GM21786 (cell line): ENCODE data around the gene MFAP4.
"Not testable (repeated sequence)": the region's sequence is repeated elsewhere in the genome, so short reads cannot be mapped to it uniquely, and the experiment has no call there.

Source experiments
- ATAC-seq: cut with Tn5 transposase; IDR thresholded peaks from one replicate; pipeline ENCODE4 v1.9.1; 2021; ENCODE audit not compliant: unreplicated experiment

MFAP4 gene

DNA sequence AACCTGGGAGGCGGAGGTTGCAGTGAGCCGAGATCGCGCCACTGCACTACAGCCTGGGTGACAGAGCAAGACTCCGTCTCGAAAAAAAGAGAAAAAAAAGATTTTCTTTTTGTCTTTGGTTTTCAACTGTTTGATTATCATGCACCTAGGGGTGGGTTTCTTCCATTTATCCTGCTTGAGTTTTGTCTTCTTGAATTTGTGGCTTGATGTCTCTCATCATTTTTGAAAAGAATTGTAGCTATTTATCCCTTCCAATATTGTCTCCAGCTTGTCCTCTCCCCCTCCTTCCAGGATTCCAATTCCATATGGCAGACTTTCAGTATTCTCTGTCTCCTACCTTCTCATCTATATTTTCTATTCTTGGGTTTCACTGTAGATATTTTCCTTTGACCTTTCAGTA is 32.2 kb downstream of the MFAP4 start:
- ATAC-seq, result no peak

DNA sequence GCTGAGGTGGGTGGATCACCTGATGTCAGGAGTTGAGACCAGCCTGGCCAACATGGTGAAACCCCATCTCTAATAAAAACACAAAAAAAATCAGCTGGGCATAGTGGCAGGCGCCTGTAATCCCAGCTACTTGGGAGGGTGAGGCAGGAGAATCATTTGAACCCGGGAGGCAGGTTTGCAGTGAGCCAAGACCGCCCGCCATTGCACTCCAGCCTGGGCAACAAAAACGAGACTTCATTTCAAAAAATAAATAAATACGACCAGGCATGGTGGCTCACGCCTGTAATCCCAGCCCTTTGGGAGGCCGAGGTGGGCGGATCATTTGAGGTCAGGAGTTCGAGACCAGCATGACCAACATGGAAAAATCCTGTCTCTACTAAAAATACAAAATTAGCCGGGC is 33.6 kb downstream of the MFAP4 start:
- ATAC-seq, result not testable (repeated sequence)

DNA sequence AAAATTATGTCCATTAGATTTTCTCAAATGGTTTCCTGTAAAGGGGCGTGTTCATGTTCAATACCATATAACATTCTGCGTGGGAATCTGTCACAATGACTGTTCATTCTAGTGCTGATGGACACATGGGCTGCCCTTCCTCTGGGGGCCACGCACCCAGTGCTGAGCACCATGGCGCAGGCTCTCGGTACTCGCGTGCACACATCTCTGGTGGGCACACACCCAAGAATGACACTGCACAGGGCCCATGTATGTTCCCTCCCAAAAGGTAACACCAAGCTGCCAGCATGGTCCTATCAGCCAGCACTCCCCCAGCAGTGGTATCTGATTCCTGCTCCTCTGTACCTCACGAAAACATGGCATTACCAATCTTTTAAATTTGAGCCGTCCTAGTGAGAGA is 38.2 kb downstream of the MFAP4 start:
- no peak for ATAC-seq

DNA sequence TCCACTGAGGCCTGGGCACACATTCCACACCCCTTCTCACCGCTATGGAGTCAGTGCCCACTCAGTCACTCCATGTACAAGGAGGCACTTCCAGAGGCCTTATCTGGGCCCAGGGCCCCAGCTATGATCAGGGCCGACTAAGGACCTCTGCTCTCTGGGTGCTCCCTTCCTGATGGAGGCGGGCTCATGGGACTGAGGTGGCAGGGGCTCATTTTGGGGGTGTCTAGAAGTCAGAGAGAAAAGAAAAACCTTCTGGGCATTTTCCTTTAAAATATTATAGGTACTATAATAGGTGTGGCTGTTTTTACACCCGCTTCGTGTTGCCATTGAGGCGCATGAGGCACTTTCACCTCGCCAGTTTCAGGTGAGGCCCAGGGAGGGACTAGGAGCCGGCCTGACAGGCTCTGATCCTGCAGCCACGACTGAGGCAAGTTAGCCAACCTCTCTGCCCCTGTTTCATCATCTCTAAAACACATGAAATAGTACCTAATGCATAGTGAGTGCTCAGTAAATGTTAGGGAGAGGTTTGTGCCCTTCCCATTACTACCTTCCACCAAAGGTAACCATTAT is 38.8 kb downstream of the MFAP4 start:
- ATAC-seq, result no peak

DNA sequence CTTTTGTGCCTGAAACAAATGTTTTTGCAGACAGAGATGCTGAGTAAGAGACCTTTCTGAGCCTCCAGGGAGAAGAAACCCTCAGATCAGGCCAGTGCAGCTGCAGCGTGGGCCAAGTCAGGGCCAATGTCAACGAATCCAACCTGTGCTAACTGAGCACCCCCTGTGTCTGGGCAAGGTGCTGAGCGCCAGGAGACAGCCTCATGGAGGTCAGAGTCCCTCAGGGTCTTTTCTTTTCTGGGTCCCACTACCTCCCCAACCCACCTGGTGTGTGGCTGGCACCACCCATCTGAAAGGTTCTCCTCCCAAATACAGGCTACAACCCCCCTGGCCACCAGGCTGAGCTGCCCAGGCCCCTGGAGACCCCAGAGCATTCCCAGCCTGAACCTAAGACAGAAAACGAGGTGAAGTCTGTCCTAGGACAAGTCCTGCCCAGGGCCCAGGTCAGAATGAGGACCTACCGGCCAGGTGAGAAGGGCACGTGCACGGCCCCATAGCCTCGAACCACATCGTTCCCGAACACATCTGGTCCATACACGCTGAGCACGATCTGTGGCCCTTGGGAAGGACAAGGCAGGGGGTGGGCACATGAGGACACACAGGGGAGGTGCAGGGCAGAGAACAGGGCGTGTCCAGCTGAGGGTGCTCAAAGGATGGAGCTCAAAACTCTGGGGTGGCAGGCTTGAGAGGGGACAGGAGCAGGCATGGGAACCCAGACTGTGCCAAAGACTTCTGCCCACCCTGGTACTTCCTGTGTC is 39.5 kb downstream of the MFAP4 start:
- no peak for ATAC-seq

DNA sequence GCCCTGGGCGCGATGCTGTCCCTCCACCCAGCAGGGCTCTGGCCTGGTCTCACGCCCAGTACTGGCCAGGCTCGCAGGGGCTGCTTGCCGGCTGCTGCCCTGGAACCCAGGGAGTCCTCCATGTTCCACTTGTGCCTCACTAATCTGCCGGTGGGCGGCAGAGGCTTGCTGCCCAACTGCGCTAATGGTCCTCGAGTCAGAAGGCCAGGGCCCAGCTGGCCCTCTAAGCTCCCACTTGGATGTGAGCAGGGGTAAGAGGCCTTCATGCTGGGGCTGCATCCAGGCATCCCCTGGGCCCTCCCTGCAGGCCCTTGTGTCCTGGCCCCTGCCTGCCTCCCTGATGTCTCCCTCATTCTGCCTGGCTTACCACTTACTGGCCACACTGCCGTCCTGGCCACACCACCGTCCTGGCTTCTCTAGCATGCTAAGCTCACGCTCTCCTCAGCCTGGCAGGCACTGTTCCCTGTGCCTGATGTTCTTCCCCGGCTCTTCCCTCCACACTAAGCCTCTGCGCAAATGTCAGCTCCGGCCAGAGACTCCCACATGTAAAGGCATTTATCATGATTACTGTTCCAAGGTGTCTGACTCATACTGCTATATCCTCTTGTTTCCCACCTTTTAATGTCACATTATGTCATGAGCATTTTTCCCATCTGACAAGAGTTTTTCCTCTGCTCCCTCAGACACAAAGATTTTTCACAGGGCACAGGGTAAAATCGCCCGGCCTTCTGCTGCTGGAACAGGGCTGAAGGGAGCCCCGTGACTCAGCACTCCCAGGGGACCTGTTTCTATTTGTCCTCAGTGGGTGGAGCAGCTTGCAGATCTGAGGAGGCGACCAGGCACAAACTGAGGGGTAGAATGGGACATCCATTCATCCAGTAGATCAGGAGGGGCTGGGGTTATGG is 40.4 kb downstream of the MFAP4 start:
- no peak for ATAC-seq

DNA sequence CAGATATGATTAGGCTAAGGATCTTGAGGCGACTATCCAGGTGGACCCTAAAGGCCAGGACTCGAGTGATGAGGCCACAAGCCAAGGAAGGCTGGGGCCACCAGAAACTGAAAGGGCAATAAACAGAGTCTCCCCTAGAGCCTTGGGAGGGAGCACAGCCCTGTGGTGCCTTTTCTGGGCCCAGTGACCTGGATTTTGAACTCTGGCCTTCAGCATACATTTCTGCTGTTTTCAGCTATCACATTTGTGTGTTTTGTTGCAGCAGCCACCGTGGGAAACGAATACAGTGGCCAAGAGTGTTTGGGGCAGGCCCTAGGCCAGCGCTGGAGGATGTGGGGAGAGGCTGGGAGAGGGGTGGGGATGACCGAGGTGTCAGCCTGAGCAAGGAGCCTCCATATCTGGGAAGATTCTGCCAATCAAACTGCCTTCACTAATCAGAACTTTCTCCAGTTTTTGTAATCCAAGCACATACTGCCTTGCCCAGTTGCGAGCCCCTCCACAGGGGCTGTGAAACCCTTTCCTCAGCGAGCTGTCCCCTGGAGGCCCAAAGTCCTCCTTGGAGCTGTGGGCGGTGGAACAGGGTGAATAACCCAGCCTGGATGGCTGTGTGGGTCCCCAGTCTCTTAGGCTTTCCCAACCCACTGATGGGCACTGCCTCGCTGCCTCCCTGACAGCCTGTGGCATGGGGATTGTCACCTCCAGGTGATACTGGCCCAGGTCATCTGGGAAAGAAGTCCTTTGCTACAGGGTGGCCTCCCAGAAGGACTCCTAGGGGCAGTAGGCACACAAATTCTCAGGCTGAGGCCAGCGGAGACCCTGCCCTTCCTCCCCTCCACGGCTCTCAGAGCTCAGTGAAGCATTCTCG is 41.3 kb downstream of the MFAP4 start:
- ATAC-seq, result no peak

DNA sequence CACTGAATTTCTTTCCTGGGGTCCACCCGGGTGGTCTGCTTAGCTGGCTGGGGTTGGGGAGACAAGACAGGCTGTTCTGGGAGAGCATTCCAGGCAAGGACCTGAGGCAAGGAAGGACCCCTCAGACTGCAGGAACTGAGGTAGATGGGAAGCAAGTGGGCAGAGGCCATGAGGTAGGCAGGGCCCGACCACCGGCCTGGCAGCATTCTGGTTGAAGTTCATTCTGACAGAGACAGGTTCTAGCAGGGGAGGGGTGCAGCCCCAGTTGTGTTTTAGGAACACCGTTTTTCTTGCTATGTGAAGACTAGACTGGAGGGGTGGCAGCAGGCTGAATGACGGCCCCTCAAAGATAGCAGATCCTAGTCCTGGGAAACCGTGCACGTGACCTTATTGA is 41.9 kb downstream of the MFAP4 start:
- ATAC-seq, result no peak

DNA sequence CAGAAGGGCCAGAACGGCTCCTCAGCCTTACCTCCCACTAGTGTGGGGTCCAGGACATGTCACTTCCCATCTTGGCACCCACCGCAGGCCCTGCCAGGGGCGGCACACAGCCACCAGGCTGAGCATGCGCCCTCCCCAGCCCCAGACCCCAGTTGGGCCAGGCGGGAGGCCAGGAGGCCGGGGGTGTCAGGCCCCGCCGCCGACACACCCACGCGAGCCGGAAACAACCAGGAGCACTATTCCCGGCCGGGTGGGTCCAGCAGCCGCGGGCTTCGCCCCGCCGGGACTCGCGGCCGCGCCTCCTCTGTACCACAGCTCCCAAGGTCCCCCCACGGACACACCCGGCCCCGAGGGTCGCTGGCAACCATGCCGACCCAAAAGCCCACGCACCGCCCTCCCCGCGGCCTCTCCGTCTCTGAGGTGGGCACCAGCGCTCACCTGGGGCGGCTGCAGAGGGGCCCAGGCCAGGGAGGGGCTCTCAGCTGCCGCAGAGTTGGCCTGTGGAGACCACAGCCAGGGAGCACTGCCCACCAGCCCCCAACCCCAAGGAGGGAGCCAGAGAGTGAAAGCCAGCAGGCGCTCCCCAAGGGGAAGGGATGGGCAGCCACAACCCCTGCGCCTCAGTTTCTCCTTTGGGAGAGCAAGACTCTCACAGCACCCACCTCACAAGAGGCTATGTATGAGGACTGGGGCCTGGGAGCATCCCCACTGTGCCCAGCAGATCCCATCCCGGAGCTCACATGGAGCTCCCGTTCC is 42.5 kb downstream of the MFAP4 start:
- ATAC-seq, result no peak

DNA sequence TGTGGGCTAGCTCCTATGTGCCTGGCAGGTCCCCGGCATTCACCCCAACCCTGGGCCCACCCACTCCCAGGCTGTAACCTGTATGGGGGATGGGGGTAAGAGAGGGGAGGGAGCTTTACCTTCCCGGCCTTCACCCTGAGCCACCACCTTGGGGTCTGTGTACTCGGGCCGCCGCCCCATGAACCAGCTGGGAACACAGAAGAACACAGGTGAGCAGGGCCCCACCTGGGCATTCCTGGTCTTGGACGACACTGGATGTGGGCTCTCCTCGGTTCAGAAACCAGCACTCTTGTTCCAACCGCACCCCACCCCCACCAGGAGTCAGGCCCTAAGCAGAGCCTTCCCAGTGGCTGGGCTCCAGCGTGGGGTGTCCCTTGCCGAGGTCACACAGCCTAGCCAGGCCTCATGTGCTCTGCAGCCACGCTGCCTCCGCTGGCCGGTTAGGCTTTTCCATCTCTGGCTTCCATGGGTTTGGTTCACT is 43.3 kb downstream of the MFAP4 start:
- no peak for ATAC-seq

DNA sequence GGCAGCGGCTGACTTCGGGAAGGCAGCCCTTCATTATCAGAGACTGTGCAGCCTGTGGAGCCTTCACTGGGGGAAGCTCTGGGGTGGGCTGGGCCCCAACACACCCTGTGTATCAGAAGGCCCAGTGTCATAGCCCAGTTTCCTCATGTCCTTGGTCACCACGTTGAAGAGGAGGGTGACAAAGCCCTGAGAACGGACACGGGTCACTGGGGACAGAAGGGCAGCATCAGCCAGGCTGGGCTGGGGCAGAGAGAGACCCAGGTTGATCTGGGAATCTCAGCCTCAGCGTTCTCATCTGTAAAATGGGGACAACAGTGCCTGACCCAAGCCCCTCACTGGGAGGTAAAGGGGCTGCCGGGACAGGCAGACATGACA is 43.7 kb downstream of the MFAP4 start:
- ATAC-seq, result no peak

DNA sequence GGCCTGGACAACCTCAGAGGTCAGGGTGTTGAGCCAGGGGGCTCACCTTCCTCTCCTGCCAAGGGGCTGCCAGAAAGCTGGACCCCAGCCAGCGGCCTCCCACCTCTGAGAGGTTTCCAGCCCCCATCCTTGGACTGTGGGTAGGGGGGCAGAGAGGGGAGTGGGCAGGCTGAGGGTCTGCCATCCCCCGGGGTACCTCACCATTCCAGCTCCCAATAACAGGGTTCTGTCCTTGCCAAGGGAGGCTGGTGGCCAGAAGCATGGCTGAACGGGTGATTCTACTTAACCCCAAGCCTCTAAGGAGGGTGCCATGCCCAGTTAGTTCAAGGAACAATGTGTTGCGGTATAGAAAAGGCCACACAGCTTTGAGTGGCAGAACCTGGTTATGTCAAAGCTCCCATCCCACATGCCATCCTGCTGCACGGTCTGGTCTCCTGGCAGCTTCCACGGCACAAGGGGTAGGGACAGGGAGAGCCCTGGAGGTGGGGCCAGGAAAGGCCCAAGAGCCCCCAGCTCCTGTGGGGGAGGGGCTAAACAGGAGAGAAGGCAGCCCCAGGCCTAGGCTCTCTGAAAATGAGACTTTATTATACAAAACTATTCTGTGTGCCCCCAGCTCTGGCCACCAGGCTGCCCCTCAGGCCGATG is 44.3 kb downstream of the MFAP4 start:
- ATAC-seq, result no peak

DNA sequence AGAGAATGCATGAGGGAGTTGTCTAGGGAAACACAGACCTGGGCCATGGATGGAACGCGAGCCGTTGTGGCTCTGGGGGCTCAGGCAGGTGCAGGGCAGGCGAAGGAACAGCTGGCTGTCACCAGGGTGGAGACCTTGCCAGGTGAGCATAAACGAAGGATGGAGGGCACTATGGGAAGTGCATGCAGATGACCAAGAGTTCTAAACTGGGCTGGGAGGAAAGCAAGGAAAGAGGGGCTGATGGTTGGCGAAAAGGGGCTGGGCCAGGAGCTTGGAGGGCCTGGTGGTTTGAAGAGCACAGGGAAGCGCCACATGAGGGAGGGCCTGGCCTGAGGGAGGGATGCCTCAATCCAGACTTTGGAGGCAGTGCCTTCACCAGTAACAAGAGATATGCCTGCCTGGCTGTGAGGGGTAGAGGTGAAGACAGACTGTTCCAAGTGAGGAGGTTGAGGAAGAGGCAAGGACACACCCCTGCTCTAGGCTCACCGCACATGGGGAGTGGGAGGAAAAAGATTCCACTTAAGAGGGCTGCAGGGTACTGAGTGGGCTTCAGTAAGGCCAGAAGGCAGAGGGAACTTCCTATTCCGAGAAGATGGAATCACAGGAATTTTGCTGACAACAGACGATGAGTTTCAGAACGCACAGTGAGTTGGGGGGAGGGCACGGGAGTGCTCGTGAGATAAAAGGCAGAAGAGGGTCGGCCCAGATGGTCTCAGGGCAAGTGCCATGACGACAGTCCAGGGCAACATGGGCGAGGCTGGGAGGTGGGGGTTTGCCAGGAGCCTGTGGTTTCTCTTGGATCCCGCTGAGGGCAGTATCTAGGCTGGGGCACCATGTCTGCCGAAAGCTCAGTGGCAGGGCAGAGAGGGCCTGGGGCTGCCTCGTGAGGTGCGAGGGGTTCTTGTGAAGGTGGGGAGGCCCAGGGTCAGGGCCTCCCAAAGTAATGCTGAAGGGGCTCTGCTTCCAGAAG is 45.1 kb downstream of the MFAP4 start:
- ATAC-seq, result no peak

DNA sequence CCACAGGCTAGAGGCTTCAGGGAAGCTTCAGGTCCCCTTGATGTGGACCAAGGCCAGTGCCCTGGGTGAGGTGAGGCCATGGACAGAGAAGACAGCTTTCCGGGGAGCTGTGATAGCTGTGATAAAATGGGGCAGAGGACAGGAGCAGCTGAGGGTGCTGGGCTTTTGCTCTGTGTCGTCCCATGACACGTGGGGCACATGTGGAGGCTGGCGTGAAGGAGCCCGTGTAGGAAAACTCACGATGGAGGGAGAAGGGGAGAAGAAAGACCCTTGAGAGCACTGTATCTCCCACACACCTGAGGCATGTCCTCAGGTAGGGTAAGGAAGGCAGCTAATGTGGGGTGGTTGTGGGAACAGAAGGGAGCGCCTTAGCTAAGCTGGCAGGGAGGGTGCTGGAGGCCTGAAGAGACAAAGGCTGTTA is 45.8 kb downstream of the MFAP4 start:
- no peak for ATAC-seq

DNA sequence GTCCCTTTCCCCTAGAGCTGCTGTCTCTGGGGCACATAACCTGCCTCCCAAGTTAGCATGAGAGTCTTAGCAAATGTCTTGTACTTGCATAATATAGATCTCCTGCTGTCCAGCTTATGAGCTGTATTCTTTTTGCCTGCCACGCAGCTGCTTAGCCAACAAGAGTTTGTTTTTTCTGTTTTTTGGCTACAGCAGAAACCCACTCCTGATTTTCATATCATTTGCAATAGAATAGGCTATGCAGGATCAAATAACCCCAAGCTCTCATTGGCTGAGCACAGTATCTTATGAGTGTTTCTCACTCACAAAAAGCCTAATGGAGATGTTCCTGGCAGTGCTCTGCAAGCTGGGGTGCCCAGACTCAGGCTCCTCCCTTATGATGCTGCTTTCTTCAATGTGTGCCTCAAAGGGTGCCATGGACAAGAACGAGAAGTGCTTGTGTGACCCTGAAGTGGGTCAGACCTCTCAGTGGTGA is 47.6 kb downstream of the MFAP4 start:
- ATAC-seq, result no peak

DNA sequence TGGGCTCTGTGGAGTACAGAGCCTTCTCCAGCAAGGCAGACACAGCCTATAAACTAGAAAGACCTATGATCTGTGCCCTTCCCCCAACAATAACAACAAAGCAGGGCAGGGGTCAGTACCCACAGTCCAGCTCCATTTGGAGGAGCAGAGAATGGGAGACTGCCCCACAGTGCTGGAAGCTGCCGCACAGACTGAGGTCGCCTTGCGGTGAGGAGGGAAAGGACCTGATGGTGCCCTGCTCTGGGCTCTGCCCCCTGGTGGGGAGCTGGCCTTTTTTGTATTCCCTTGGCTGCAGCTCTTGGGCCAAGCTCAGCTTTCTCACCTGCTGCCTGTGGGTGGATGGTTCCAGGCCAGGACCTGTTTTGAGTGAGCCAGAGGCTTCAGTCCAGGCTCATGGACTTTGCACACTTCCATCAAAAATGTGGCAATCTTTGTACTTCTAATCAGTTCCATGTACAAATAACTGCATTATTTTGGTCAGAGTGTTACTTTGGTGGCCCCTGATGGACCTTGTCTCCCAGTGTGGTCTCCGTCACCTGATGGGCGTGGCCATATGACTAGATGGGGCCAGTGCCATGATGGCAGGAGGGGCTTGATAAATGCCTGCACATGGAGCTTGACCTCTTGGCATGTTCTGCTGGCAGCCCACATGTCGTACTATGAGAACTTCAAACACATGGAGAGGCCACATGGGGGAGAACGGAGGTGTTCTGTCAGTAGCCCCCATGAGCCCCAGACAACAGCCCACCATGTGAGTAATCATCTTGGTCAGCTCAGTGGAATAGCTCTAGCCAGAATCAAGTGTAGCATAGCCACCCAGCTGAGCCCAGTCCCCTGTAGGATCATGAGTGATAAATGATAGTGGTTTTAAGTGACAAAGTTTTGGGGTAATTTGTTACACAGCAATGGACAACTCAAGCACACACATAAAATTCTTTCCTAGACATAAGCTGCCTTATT is 48.7 kb downstream of the MFAP4 start:
- no peak for ATAC-seq

DNA sequence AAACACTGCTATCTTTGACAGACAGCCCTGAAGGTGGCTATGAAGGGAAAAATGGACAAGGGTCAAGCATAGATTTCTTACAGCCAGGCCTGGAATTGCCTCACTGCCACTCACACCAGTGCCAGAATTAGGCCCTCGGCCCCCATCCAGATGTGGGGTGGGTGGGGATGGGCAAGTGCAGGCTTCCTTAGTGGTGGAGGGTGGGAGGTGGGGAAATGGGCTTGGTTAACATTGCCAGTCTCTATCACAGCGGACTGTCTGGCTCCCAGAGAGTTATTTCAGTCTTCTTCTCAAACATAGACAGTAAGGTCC is 49.3 kb downstream of the MFAP4 start:
- no peak for ATAC-seq
